GM12891 (cell line): ENCODE data around the gene FBRSL1.

ENCODE experiments used
- POLR2A ChIP-seq: IDR thresholded peaks from 2 replicates; pipeline ENCODE4 v1.6.1; 2011; ENCODE audit warnings: low read depth, low read length, control low read depth
- POLR2AphosphoS5 ChIP-seq: IDR thresholded peaks from 2 replicates; pipeline ENCODE4 v1.6.1; 2011; ENCODE audit warnings: low read depth, low read length, control low read depth

DNA sequence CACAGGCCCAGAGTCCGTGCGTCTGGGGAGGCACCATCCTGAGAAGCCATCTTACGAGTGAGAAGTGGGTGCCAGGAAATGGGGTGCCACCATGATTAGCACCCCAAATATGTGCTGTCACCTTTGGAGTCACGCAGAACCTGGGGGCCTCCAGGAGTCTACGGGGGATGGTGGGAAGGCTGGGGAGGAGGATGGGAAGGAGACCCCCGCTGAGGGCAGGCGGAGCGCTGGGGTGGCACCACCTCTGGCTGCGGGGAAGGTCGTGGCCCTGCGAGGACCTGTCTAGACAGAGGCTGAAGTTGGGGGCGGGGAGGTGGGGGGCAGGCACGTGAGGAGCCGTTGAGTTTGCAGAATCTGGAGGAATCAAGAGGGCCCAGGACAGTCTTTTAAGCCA is 42.6 kb upstream of the FBRSL1 start:
- no peak for TF ChIP-seq POLR2A
- no peak for TF ChIP-seq POLR2AphosphoS5
